ENCODE results near the gene MYBBP1A.

- no peak for TF ChIP-seq EP300 (IDR thresholded peaks at IDR 0.05; ENCODE audit: borderline replicate concordance)
- no peak for TF ChIP-seq ZBTB7A (IDR thresholded peaks at IDR 0.05; ENCODE audit: low read depth)
- TF ChIP-seq CREB1 (IDR thresholded peaks at IDR 0.05; ENCODE audit: low read depth), result no peak
- TF ChIP-seq YY1 (IDR thresholded peaks at IDR 0.05; ENCODE audit: low read depth), result no peak
- no peak for TF ChIP-seq RAD21 (IDR thresholded peaks at IDR 0.05; ENCODE audit: low read depth)
- TF ChIP-seq MAX (IDR thresholded peaks at IDR 0.05), result no peak
- no peak for TF ChIP-seq USF1 (IDR thresholded peaks at IDR 0.05)
- no peak for TF ChIP-seq EGR1 (IDR thresholded peaks at IDR 0.05)
- no peak for TF ChIP-seq TEAD4 (IDR thresholded peaks at IDR 0.05)
- TF ChIP-seq NFIC (IDR thresholded peaks at IDR 0.05), result no peak
These were observed 4.1 kb upstream of the MYBBP1A start for GRCh38 chr17:4559139-4559791.

Data from Ishikawa (cell line).